K562 (cell line): ENCODE results near the gene TSEN34. TPM values are rescaled to one million over a fixed set of nuclear protein-coding genes. Genes with fewer than 3 reads are reported as not detected.

Source experiments
- CREB3L1 ChIP-seq: fragments of 450-650 bp; IDR thresholded peaks from 2 replicates; pipeline ENCODE4 v1.6.1; 2014; ENCODE audit warnings: low read depth, mild to moderate bottlenecking, moderate library complexity, borderline replicate concordance
- CTCF ChIP-seq, 3 experiments: IDR thresholded peaks in 2 of 3; conservative IDR thresholded peaks in 1 of 3; 2 replicates each; pipeline ENCODE4 v1.5.1; 2011 to 2012; ENCODE audit warnings: low read length in 3 of 3, mild to moderate bottlenecking in 3 of 3, control low read depth in 2 of 3, improper control_type of control experiment in 1 of 3, inconsistent platforms in 1 of 3, low read depth in 1 of 3, mixed read lengths in 1 of 3, moderate library complexity in 1 of 3; ENCODE audit not compliant: insufficient read depth in 2 of 3
- ETV5 ChIP-seq: sonication (generic); formaldehyde crosslinking; IDR thresholded peaks from 2 replicates; pipeline ENCODE4 v1.4.0; 2020; ENCODE audit warnings: low read depth, mild to moderate bottlenecking, missing genetic modification reagents
- FOXK1 ChIP-seq: sonication (generic); formaldehyde crosslinking; IDR thresholded peaks from 2 replicates; pipeline ENCODE4 v1.8.0; 2022; ENCODE audit warnings: missing genetic modification reagents, mild to moderate bottlenecking, borderline replicate concordance
- GTF2A2 ChIP-seq: IDR thresholded peaks from 2 replicates; pipeline ENCODE4 v1.6.1; 2016; ENCODE audit warnings: mild to moderate bottlenecking, missing genetic modification characterization, missing compliant biosample characterization
- HDAC2 ChIP-seq: fragments of 450-650 bp; IDR thresholded peaks from 2 replicates; pipeline ENCODE4 v1.6.1; 2016; ENCODE audit warnings: mild to moderate bottlenecking
- ILF3 ChIP-seq: fragments of 450-650 bp; IDR thresholded peaks from 2 replicates; pipeline ENCODE4 v1.6.1; 2018; ENCODE audit warnings: antibody characterized with exemption, mild to moderate bottlenecking, moderate library complexity, borderline replicate concordance
- KDM2B ChIP-seq: fragments of 250-450 bp; sonication (Bioruptor Pico); IDR thresholded peaks from 2 replicates; pipeline ENCODE4 v1.8.0; 2021; ENCODE audit warnings: mild to moderate bottlenecking, moderate library complexity
- NFE2 ChIP-seq: IDR thresholded peaks from 2 replicates; pipeline ENCODE4 v1.6.1; 2014; ENCODE audit warnings: antibody characterized with exemption, low read depth
- NR1H2 ChIP-seq: sonication (generic); formaldehyde crosslinking; IDR thresholded peaks from 2 replicates; pipeline ENCODE4 v1.4.0; 2020; ENCODE audit warnings: mild to moderate bottlenecking, missing genetic modification reagents
- NR2F6 ChIP-seq: fragments of 450-650 bp; formaldehyde crosslinking; IDR thresholded peaks from 2 replicates; pipeline ENCODE4 v1.4.0; 2020; ENCODE audit warnings: mild to moderate bottlenecking
- RAD51 ChIP-seq: fragments of 450-650 bp; IDR thresholded peaks from 2 replicates; pipeline ENCODE4 v1.7.1; 2016; ENCODE audit warnings: low read depth, mild to moderate bottlenecking, borderline replicate concordance
- RB1 ChIP-seq: fragments of 450-650 bp; IDR thresholded peaks from 2 replicates; pipeline ENCODE4 v1.6.1; 2017; ENCODE audit warnings: low read depth, mild to moderate bottlenecking
- RBFOX2 ChIP-seq: fragments of 200-400 bp; formaldehyde crosslinking; IDR thresholded peaks from 2 replicates; pipeline ENCODE4 v1.6.1; 2017; ENCODE audit warnings: low read depth, mild to moderate bottlenecking, low read length, moderate library complexity
- RCOR1 ChIP-seq, 2 experiments: IDR thresholded peaks; 2 replicates each; pipeline ENCODE4 v1.6.1; 2012; ENCODE audit warnings: low read depth in 2 of 2, low read length in 2 of 2, borderline replicate concordance in 1 of 2, improper control_type of control experiment in 1 of 2
- SIX5 ChIP-seq, 2 experiments: IDR thresholded peaks; 2 replicates each; pipeline ENCODE4 v1.6.1; 2011; ENCODE audit warnings: low read length in 2 of 2, borderline replicate concordance in 1 of 2, low read depth in 1 of 2, mild to moderate bottlenecking in 1 of 2, moderate library complexity in 1 of 2; ENCODE audit not compliant: insufficient read depth in 1 of 2
- ZMIZ1 ChIP-seq, 2 experiments: fragments of 150-350 bp in 1 of 2; IDR thresholded peaks; 2 replicates each; pipeline ENCODE4 v1.6.1; 2012 to 2016; ENCODE audit warnings: low read depth in 2 of 2, low read length in 2 of 2, mild to moderate bottlenecking in 1 of 2, moderate library complexity in 1 of 2
- ZNF445 ChIP-seq: fragments of 250-450 bp; sonication (Bioruptor Pico); IDR thresholded peaks from 2 replicates; pipeline ENCODE4 v1.4.0; 2020; ENCODE audit warnings: low read depth, mild to moderate bottlenecking, moderate library complexity
- ZNF507 ChIP-seq: conservative IDR thresholded peaks from 2 replicates; pipeline ENCODE4 v1.6.1; 2017; ENCODE audit warnings: missing genetic modification characterization, missing compliant biosample characterization
- ZNF511 ChIP-seq: sonication (generic); formaldehyde crosslinking; IDR thresholded peaks from 2 replicates; pipeline ENCODE4 v1.8.0; 2022; ENCODE audit warnings: mild to moderate bottlenecking, missing genetic modification reagents
- ZNF75A ChIP-seq: fragments of 450-650 bp; formaldehyde crosslinking; IDR thresholded peaks from 2 replicates; pipeline ENCODE4 v1.4.0; 2020; ENCODE audit warnings: mild to moderate bottlenecking
- polyA plus RNA-seq, 8 experiments: library from polyadenylated mRNA; depleted of rRNA in 4 of 8; stranded (reverse) in 5 of 8; unstranded in 3 of 8; fragments of >200 nt; fragmentation: Nextera tagmentation in 2 of 8; fragmentation: Illumina TruSeq in 1 of 8; extraction: Ambion mirVana in 2 of 8; extraction: Trizol in 1 of 8; gene quantifications; 2 replicates each; pipeline versions ENCODE4 v1.2.1 to v1.2.3, GENCODE V29; 2011 to 2014; ENCODE audit warnings: inconsistent platforms in 1 of 8, missing spikeins in 1 of 8
- total RNA-seq, 7 experiments: library from RNA; depleted of rRNA in 6 of 7; stranded (reverse); fragments of >200 nt in 6 of 7; fragmentation: Illumina TruSeq in 2 of 7; extraction: Trizol in 2 of 7; gene quantifications; 2 replicates each; pipeline versions ENCODE4 v1.2.1 to v1.2.3, GENCODE V29; 2011 to 2021; ENCODE audit warnings: low replicate concordance in 1 of 7

Gene TSEN34
- total and polyA plus RNA-seq, 9 of the 15 experiments (the other 6 are each of a cell fraction or from before 2014, with no cell fraction given), result 3.1 to 57.6 (median 29.5) TPM

GRCh38 chr19:54209811-54210494, 18.8 kb downstream of the TSEN34 start (continued):
- TF ChIP-seq SIX5 (IDR thresholded peaks at IDR 0.05; ENCODE audit: borderline replicate concordance in 1 of 2, insufficient read depth in 1 of 2, low read depth in 1 of 2, low read length in 2 of 2), result no peak
- no peak for TF ChIP-seq ILF3
- no peak for TF ChIP-seq ETV5 (CRISPR knock-in tag)
- no peak for TF ChIP-seq HDAC2
- TF ChIP-seq ZNF511 (CRISPR knock-in tag), result no peak
- TF ChIP-seq RCOR1 (IDR thresholded peaks at IDR 0.05; ENCODE audit: borderline replicate concordance in 1 of 2, low read depth in 2 of 2, low read length in 2 of 2), result peak; percentile 69 to 96; a peak in 3 of 4 replicates
- TF ChIP-seq CTCF (IDR thresholded peaks at IDR 0.05 in 2 of 3, conservative IDR thresholded peaks at IDR 0.05 in 1 of 3; ENCODE audit: insufficient read depth in 2 of 3, low read depth in 1 of 3, low read length in 3 of 3), result no peak
- no peak for TF ChIP-seq RB1
- TF ChIP-seq ZNF507 (tag), result no peak
- no peak for TF ChIP-seq ZNF75A (CRISPR knock-in tag)
- TF ChIP-seq KDM2B (CRISPR knock-in tag), result no peak
- TF ChIP-seq GTF2A2 (tag), result no peak
- TF ChIP-seq NR2F6, result no peak
- TF ChIP-seq ZNF445 (CRISPR knock-in tag), result no peak
- no peak for TF ChIP-seq CREB3L1
- no peak for TF ChIP-seq RAD51
- no peak for TF ChIP-seq FOXK1 (CRISPR knock-in tag)
- TF ChIP-seq NFE2, result peak; percentile 40; the same call in 1 of the 2 replicates
- TF ChIP-seq RBFOX2, result no peak
- peak in 1 of 2 experiments; percentile 72; a peak in 1 of 4 replicates for TF ChIP-seq ZMIZ1 (IDR thresholded peaks at IDR 0.05; ENCODE audit: low read depth in 2 of 2, low read length in 2 of 2)
- no peak for TF ChIP-seq NR1H2 (CRISPR knock-in tag)
